ENCODE results near the gene IP6K3.

DNA sequence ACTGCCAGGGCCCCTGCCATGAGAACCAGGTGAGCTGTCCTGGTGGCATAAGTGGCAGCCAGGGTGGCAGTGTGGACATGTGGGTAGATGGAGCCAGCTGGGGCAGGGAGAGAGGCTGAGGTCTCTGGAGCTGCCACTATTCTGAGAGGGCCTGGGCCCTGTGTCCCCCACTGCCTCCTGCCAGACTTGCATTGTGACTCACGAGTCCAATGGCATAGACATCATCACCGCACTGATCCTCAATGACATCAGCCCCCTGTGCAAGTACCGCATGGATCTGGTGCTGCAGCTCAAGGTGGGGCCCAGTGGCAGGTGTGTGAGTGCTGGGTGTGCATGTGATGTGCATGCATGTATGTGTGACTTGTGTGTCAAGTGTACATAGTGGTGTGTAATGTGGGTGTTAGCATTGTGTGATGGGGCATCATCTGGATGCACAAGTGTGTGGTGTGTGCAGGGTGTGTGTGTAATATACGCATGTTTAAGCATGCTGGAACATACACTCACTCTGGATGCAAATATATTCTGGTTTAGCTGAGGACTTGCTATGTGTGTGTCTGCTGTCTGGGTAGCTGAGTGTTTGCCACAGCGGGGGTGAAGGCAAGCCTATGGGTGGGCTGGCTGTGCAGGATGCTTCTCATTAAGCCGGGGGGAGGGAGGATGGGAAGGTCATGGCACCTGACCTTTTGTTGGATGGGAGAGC, 60.3 kb downstream of the IP6K3 start:
- TF ChIP-seq, protein P1, sequence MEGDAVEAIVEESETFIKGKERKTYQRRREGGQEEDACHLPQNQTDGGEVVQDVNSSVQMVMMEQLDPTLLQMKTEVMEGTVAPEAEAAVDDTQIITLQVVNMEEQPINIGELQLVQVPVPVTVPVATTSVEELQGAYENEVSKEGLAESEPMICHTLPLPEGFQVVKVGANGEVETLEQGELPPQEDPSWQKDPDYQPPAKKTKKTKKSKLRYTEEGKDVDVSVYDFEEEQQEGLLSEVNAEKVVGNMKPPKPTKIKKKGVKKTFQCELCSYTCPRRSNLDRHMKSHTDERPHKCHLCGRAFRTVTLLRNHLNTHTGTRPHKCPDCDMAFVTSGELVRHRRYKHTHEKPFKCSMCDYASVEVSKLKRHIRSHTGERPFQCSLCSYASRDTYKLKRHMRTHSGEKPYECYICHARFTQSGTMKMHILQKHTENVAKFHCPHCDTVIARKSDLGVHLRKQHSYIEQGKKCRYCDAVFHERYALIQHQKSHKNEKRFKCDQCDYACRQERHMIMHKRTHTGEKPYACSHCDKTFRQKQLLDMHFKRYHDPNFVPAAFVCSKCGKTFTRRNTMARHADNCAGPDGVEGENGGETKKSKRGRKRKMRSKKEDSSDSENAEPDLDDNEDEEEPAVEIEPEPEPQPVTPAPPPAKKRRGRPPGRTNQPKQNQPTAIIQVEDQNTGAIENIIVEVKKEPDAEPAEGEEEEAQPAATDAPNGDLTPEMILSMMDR (IDR thresholded peaks at IDR 0.05), result no peak
- TF ChIP-seq POLR2A (IDR thresholded peaks at IDR 0.05) (no peak), POLR2AphosphoS5 (IDR thresholded peaks at IDR 0.05; ENCODE audit: insufficient read depth in 1 of 2, low read depth in 1 of 2) (no peak)

Measured in vagina (tissue), 2 donors.